Stimulated activated CD4-positive, alpha-beta T cell treated with anti-CD3 and anti-CD28 coated beads, Interleukin-1b, Interleukin-23, amount 100 ng/mL, for 1 hour (primary cell): ENCODE data around the gene LHX3.

Experiments
- DNase-seq, 2 donors: peaks; one replicate each; pipeline ENCODE4 v3.0.0-alpha.2; 2020; ENCODE audit warnings: low read depth in 2 of 2

Gene LHX3

DNA sequence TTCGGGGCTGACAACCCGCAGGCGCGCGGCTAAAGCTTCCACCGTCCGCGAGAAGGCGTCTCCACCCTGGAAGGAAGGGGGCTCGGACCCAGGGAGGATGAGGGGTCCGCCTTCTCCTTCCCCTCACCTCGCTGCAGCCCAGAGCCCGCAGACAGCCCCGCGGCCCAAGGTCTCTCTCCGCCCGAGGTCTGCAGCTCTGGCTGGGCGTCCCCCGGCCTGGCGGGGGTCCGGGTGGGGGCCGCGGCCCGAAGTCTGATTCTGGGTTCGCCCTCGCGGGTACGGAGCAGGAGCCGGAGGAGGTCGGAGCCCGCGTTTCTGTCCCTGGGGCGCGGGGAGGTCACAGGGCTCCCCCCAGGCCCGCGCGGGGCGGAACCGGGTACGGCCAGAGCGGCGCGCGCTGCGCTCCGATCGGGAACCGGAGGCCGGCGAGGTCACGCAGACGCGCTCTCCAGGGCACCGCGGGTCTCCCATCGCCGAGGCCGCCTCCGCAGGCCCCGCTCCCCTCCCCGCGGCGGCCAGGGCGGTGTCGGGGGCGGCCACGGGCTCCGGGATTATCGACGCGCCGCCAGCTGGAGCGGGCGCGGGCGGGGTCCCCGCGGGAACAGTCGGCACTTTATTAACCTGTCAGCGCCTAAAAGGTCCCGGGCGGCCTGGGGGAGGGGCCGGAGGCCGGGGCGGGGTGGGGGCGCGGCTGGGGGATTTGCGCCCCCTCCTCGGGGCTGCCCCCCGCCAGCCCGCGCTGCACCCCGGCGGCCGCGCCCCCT lies 11.6 kb downstream of the LHX3 start:
- DNase-seq = no peak

DNA sequence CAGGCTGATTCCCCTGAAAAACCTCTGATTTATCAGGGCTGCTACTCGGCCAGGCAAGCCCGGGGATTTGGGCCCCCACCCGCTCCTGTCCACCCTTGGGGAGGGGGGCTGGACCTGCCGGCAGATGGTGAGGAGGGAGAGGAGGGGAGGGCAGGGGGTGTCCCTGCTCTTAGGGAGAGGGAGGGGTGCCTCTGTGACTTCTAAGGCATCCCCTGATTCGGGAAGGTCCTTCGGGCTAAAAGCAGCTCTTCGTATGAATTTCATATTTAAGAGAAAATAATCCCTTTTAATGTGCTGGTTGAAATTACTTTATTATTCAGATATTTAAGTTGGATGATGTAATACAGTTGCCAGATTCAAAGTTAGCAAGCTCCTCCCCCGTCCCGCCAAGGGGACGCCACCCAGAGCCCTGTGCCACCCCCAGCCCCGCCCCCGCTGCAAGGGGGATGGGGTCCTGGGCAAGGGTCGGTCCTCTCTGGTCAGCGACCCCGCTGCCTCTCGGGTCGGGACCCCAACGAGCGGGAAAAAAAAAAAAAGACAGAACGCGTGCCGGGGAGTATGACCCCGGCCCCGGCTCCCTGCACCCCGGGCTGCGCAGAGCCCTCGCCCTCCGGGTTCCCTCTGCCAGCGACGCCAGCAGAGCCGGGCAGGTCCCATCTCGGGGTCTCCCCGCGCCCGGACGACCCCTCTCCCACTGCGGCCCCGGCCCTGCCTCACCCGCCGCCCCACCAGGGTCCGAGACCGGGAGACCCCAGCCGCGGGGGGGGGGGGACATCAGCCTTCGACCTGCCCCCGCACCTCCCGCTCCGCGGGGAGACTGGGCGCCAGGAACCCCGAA lies 12.4 kb downstream of the LHX3 start:
- DNase-seq = no peak

DNA sequence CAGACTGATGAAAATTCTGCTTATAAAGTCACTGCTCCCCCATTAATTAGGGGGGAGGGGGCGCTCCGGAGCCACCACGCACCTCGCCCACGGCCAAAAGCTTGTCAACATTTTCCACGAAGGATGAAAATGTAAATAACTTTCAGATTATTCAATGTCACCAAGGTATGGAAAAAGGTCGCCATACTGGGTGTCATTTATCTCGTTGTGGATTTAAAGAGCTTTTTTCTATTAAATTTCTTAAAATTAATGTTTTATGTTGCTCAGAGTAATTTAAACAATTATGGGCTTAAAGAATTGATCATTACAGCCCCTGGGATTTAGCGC lies 13.0 kb downstream of the LHX3 start:
- DNase-seq = no peak

DNA sequence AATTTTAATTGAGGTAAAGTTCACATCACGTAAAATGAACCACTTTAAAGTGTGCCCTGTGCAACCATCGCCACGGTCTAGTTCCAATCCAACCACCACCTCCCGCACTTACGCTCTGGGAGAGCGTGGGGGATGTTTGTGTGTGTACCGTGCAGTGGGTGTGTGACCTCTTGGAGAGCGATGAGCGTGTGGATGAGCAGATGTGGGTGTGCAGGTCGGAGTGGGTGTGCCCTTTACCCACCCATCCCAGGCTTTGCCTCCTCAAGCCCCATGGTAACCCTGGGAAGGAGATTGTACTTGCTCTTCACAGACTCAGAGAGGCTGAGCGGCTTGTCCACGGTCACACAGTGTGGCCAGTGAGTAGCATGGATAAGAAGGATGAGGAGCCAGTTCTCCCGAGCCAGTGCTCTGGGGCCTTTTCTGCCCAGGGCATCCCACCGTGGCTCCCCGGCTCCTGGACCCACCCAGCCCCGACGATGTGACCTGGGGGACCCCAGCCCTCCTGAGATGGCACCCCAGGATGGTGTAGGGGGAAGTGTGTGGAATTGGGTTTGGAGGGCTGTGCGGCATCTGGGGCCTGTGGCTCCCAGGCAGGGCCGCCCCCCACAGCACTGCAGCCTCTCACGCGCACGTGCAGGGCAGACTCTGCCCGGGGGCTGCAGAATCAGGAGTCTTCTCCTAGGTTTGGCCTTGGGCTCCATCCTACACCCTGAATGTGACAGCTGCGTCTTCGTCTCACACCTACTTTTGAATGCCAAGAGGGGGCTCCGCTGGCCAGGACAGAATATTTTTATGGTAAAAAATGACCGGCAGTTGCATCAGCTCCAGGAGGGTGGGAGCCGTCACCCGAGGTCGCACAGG lies 13.6 kb downstream of the LHX3 start:
- DNase-seq = no peak

DNA sequence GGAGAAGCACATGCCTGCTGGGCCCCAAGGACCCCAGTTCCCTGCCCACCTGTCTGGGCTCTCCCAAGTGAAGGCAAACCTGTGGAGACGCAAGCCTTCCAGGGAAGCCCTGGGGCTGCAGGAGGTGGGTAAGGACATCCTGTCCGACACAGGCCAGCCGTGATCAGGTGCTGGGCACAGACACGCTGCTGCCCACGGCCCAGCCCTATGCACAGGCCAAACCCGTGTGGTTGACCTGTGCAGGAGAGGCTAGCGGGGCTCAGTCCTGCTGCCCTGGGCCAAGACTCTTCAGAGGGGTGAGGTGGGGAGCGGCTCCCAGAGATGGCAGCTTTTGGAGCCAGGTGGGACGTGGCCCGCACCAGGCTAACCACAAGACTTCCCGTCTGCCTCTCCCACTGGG lies 14.3 kb downstream of the LHX3 start:
- DNase-seq = no peak

DNA sequence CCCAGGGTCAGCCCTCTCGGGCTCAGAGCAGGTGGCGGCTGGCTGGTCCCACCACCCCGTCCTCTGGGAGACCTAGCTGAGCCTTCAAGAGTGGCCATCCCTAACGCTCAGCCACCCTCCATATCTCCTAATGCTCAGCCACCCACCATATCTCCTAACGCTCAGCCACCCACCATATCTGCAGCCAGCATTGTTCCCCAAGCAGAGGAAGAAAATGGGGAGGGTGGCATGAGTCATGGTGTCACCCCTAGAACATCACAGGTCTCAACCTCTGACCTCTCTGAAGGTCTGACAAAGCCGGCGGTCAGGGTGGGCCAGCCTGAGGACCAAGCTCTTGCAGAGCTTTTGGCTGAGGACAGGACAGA lies 14.7 kb downstream of the LHX3 start:
- no peak for DNase-seq

DNA sequence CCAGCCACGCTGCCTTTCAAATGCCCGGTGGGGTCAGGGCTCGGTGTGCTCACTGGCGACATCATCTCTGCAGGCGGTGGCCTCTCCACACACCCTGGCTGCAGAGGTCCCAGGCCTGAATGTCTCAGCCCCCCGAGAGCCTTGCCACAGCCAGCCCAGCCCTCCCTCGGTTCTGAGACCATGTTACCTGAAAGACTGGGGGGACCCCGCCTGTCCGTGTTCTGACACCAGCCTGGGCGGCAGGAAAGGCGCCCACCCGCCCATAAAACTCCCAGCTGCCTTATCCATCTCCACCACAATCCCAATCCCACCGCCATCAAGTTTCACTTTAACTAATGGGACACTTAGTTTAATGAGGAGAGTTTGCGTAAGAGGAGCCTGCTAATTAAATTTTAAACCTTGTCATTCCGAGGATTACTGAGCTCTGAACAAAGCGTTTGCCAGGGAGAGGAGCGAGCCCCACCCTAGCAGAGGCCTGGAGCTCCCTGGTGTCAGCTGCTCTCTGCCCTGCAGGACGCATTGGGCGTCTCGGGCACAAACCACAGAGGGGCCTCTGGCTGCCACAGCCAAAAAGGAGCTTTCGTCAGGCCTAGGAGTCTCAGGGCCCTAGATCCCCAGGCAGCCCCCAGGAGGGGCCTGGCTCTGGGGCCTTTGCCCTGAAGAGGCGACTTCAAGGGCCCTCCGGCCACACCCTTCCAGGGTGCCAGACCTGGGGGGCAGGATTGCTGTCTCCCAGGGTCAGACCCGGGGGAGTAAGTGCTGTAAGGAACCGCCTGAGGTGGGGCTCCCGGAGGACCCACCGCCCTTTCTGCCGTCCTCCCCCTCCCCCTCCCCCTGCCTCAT lies 15.3 kb downstream of the LHX3 start:
- no peak for DNase-seq

DNA sequence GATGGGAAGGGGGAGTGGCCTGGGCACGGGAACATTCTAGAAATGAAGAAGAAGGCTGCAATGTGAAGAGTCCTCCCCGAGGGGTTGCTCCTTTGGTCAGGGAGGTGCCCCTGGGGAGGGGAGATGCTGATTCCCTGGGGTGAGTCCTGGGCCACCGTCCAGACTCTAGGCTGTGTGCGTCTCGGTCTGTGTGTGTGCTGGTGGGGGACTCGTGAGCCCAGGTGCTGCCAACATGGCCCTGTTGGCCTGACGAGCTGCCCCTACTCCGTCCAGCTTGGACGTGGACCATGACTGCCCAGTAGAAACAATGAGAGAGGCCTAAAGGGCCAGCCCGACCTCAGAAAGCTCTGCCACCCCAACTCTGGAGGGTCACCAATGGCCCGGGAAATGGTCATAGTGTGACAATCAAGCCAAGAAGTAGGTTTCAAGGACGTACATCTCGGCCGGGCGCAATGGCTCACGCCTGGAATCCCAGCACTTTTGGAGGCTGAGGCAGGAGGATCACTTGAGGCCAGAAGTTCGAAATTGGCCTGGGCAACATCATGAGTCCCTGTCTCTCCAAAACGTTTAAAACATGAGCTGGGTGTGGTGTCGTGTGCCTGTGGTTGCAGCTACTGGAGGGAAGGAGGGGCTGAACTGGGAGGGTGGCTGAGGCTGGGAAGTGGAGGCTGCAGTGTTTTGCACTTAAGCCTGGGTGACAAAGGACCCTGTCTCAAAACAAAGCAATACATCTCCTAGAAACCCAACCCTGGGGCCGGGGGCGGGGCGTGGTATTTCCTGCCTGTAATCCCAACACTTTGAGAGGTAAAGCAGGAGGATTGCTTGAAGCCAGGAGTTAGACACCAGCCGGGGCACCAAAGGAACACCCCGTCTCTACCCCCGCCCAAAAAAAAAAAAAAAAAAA lies 17.0 kb downstream of the LHX3 start:
- no peak for DNase-seq

DNA sequence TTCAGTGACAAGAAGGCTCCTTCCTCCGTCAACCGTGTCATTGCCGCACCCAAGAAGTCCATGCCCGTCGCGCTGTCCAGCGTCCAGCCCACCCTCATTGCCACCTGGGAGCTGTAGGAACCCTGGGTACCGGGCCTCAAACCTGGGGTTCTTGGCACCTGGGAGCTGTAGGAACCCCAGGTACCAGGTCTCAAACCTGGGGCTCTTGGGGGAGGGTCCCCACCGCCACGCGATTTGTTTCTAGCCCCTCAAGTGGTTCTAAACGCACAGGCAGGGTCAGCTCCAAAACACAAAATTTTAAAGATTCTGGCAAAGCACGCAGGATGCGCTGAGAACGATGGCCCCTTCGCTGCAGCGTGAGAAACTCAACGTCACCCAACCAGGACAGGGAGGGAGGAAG lies 17.7 kb downstream of the LHX3 start:
- DNase-seq = no peak

DNA sequence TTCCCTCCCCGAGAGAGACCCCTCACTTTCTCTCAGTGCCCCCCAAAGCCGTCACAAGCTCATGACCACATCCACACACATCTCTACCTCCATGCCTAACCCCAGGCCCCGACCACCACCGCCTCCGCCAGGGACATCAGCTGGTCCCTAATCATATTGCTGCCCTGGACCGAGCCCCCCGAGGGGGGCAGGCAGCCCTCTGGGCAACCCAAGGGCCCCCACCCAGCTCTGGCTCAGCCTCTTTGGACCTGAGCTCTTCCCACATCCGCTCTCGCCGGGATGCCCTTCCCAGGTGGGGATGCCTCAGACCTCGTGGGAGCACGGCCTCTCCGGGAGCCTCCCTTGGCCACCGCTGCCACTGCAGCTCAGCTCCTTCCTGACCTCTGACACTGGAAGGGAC lies 18.5 kb downstream of the LHX3 start:
- DNase-seq = no peak

DNA sequence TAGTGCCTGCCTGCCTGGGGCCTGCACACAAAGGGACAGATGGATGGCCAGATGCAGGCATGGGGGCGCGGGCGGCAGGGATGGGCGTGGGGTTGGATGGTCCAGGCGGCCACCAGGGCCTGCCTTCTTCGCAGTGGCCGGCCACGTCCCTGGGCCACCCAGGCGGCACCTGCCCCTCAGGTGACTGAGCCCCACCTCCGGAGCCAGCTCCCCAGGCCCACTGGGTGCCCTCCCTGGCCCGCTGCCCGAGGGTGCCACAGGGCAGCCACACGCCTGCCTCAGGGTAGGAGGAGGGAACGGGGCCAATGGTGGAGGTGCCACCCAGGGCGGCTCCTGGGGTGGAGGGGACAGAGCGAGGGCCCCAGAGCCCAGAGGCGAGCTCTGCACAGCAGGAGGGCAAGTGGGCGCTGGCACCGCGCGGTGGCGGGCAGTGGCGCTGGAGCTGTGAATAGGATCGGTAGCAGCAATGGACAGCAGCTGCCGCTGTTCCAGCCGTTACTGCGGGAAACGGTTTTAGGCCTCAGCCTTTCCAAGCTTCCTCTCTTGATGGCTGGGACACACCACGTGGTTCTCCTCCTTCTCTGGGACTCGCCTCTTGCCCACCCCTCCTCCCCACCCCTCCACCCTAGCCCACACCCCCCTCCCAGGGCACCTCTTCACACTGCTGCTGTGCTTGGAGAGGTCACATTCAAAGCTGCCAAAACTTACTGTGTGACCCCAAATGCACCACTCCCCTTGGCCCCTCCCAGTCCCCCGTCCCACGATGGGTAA lies 19.1 kb downstream of the LHX3 start:
- DNase-seq = no peak

DNA sequence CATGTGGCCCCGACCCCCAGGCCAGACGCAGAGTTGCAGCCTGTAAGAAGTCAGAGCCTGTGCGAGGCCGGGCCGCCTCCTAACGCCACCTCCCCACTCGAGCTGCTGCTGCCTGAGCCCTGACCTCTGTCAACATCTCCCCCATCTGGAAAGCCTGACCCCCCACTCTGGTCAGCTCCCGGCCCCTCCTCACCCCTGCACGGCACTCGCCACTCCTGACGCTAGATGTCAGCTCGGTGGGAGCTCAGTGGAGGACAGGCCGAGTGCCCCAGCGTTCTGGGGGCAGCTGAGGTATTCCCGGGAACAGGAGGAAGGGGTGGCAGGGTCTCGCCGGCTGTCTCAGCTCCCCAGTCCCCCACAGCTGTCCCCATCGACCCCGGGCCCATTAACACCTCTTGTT lies 19.9 kb downstream of the LHX3 start:
- no peak for DNase-seq

DNA sequence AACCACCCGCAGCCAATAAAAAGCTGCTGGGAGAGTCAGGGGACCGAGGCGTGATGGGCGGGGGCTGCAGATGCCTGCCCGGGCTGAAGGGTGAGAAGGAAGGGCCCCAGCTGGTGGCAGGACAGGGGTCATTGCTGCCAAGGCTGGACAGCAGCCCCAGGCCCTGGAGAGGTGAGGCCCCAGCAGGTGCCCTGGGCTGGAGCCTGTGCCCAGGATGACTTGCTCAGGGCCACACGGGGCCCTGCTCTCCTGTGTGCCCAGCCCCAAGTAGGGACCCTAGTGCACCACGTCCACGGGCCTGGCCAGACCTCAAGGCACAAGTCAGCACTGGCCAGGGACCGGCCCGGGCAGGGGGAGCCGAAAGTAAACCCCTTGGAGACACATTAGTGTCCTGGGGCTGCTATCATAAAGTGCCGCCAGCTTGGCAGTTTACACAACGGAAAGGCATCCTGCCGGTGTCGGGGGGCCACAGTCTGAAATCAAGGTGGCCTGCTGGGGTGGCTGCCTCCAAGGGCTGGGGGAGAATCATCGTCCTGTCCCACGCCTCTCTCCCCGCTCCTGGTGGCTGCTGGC lies 22.0 kb downstream of the LHX3 start:
- DNase-seq = no peak

DNA sequence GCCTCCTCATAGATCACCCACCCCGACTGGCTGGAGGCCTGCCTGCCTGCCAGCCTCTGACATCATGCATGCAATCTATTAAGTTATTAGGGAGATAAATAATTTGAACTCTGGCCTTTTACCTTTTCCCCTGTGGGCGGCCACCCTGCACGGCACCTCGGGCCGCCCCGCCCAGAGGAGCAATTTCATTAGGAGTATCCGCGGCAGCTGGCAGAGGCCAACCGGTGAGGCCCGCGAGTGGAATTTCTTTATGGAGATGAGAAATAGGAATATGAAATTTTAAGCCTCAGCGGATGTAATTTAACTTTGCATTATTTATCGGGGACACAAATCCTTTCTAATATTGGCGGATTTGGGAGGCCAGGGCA lies 22.5 kb downstream of the LHX3 start:
- no peak for DNase-seq

DNA sequence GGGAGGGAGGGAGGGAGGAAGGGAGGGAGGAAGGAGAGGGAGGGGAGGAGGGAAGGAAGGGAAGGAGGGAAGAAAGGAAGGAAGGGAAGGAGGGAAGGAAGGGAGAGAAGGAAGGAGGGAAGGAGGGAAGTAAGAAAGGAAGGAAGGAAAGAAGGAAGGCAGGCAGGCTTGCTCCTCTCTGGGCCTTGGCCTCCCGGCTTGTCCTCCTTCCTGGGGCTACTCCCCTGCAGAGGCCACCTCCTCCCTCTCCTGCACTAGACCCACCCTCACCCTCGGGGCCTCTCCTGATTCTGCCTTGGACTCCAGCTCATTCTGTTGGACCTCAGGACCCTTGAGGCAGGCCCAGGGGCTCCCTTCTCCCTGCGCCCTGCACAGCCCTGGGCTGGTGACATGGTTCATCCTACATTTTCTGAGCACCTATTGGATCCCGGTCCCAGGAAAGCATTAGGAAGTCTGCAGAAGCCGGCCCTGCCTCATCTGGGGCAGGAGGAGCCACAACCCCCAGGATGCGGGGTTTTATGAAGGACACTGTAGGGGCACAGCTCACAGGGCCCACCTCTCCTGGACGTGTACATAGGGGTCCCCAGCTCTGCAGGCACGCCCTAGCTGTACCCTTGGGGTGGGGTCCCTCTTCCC lies 23.0 kb downstream of the LHX3 start:
- no peak for DNase-seq

DNA sequence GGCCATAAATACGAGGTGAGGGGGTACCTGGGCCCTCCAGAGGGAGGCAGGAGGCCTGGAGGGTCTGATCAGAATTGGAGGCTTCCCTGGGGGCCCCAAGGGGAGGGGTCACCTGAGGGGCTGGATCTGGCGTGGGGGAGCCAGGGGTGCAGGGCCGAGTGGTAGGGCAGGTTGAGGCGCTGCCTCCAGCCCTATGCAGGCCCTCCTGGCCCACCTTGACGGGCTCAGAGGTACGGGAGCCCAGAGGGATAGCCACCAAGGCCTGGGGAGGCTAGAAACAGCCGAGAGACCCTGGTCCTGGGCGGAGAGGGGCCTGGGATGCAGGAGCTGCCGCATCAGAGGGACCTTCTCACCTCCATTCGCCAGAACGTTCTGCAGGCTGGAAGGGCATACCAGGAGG lies 24.3 kb downstream of the LHX3 start:
- no peak for DNase-seq

DNA sequence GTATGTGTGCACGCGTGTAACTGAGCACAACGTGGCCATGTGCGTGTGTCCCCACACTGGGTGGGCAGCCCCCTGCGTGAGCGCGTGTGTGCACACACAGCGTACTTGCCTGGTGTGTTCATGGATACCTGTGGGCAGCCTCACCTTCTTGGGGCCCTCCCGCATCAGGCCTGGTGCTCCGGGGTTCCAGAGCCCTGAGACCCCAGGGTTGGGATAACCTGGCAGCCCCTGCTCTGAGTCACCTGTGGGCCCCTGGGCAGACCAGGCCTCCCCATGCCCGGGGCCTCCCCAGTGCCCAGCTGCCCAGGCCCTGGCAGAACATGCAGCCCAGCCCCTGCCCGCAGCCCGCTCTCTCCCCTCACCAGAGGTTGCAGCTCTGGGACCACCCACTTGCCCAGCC lies 25.2 kb downstream of the LHX3 start:
- DNase-seq = no peak

DNA sequence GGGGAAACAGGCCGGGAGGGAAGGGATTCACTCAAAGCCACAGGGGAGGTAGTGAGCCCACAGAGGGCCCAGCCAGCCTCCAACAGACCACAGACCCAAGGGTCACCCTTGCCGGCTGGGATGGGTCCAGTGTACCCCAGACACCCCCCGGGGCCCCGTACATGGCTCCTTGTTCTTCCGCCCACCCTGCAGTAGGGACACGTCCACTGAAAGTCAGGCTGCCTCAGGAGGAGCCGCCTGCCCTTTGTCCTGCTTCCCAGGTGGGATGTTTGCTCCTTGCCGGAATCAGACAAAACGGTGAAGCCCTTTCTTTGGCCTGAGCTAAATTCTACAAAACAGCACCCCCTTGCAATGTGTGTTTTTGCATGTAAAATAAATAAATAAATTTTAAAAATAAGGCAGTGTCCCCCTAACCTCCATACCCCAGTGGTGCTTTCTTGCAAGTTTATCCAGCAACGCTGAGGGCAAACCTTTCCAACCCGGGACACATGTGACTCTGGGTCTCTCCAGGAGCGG lies 25.8 kb downstream of the LHX3 start:
- no peak for DNase-seq

DNA sequence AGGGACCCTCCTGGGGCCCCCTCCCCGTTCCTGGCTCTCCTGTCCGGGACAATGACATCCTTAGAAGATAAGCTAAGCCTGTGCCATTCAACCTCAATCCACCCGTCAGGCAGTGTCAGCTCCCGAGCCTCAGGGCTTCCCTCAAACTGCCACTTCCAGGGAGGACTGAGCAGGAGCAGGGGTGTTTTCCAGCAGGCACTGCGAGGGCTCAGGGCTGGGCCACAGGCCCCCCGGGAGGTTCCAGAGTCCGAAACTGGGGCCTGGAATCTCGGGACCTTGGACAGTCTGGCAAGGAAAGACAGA lies 26.2 kb downstream of the LHX3 start:
- DNase-seq = no peak
